ENCODE data around the gene SPP2.

- no peak for TF ChIP-seq EP300 (IDR thresholded peaks at IDR 0.05)
- TF ChIP-seq, protein P1, sequence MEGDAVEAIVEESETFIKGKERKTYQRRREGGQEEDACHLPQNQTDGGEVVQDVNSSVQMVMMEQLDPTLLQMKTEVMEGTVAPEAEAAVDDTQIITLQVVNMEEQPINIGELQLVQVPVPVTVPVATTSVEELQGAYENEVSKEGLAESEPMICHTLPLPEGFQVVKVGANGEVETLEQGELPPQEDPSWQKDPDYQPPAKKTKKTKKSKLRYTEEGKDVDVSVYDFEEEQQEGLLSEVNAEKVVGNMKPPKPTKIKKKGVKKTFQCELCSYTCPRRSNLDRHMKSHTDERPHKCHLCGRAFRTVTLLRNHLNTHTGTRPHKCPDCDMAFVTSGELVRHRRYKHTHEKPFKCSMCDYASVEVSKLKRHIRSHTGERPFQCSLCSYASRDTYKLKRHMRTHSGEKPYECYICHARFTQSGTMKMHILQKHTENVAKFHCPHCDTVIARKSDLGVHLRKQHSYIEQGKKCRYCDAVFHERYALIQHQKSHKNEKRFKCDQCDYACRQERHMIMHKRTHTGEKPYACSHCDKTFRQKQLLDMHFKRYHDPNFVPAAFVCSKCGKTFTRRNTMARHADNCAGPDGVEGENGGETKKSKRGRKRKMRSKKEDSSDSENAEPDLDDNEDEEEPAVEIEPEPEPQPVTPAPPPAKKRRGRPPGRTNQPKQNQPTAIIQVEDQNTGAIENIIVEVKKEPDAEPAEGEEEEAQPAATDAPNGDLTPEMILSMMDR (IDR thresholded peaks at IDR 0.05), result no peak
- TF ChIP-seq POLR2A (IDR thresholded peaks at IDR 0.05), result no peak
Observed at GRCh38 chr2:234038076-234038802, 12.3 kb upstream of the SPP2 start.
